HepG2 (cell line): Measurements from ENCODE around the gene ETFB. TPM values are rescaled to one million over a fixed set of nuclear protein-coding genes. Genes with fewer than 3 reads are reported as not detected.
A peak's percentile ranks its signal among the peaks of the same experiment; 100 is the strongest.

ENCODE experiments used
- ERF ChIP-seq: IDR thresholded peaks from 2 replicates; pipeline ENCODE4 v1.6.1; 2018; ENCODE audit warnings: missing biosample characterization, missing genetic modification reagents
- HNRNPL ChIP-seq: fragments of 200-400 bp; formaldehyde crosslinking; IDR thresholded peaks from 2 replicates; pipeline ENCODE4 v1.6.1; 2017; ENCODE audit warnings: mild to moderate bottlenecking, low read depth, low read length
- KLF11 ChIP-seq: IDR thresholded peaks from 2 replicates; pipeline ENCODE4 v1.6.1; 2016; ENCODE audit warnings: missing compliant biosample characterization
- MAFF ChIP-seq: IDR thresholded peaks from 2 replicates; pipeline ENCODE4 v1.6.1; 2011; ENCODE audit warnings: low read depth, low read length, improper control_type of control experiment
- MEF2D ChIP-seq: sonication (generic); formaldehyde crosslinking; IDR thresholded peaks from 2 replicates; pipeline ENCODE4 v1.5.1; 2020; ENCODE audit warnings: mild to moderate bottlenecking, missing genetic modification reagents
- NR3C1 ChIP-seq: sonication (generic); formaldehyde crosslinking; IDR thresholded peaks from 2 replicates; pipeline ENCODE4 v1.4.0; 2020; ENCODE audit warnings: missing genetic modification reagents
- SETDB1 ChIP-seq: sonication (generic); formaldehyde crosslinking; IDR thresholded peaks from 2 replicates; pipeline ENCODE4 v1.5.1; 2020; ENCODE audit warnings: missing genetic modification reagents, mild to moderate bottlenecking, borderline replicate concordance
- ZKSCAN1 ChIP-seq: fragments of 150-350 bp; IDR thresholded peaks from 2 replicates; pipeline ENCODE4 v1.6.1; 2014; ENCODE audit warnings: low read length
- ZNF224 ChIP-seq: sonication (generic); formaldehyde crosslinking; IDR thresholded peaks from 2 replicates; pipeline ENCODE4 v1.5.0; 2020; ENCODE audit warnings: mild to moderate bottlenecking, missing genetic modification reagents
- ZNF432 ChIP-seq: sonication (generic); formaldehyde crosslinking; IDR thresholded peaks from 2 replicates; pipeline ENCODE4 v1.5.0; 2020; ENCODE audit warnings: missing genetic modification reagents, mild to moderate bottlenecking, borderline replicate concordance
- ZNF543 ChIP-seq: sonication (generic); formaldehyde crosslinking; IDR thresholded peaks from 2 replicates; pipeline ENCODE4 v1.4.0; 2020; ENCODE audit warnings: mild to moderate bottlenecking, missing genetic modification reagents
- ZNF674 ChIP-seq: sonication (generic); formaldehyde crosslinking; IDR thresholded peaks from 2 replicates; pipeline ENCODE4 v1.5.0; 2020; ENCODE audit warnings: low read depth, mild to moderate bottlenecking, missing genetic modification reagents
- ZNF709 ChIP-seq: sonication (generic); formaldehyde crosslinking; IDR thresholded peaks from 2 replicates; pipeline ENCODE4 v1.5.0; 2020; ENCODE audit warnings: mild to moderate bottlenecking, missing genetic modification reagents
- polyA plus RNA-seq, 8 experiments: library from polyadenylated mRNA; depleted of rRNA in 3 of 8; stranded (reverse) in 7 of 8; unstranded in 1 of 8; fragments of >200 nt; fragmentation: Illumina TruSeq in 4 of 8; extraction: Trizol in 4 of 8; gene quantifications; 2 replicates each; pipeline versions ENCODE4 v1.2.1 to v1.2.3, GENCODE V29; 2011 to 2016; ENCODE audit warnings: low read depth in 4 of 8, missing spikeins in 1 of 8, mixed read lengths in 1 of 8; ENCODE audit not compliant: insufficient read depth in 1 of 8
- total RNA-seq, 5 experiments: library from RNA; depleted of rRNA; stranded (reverse); fragments of >200 nt; fragmentation: Illumina TruSeq; extraction: Trizol; gene quantifications; 2 replicates each; pipeline ENCODE4 v1.2.3, GENCODE V29; 2016; ENCODE audit warnings: low read depth in 1 of 5
- TF ChIP-seq, protein P1 (sequence below): sonication (generic); formaldehyde crosslinking; IDR thresholded peaks from 2 replicates; pipeline ENCODE4 v1.9.0; 2021; ENCODE audit warnings: mild to moderate bottlenecking, missing genetic modification reagents
- TF ChIP-seq, protein P2 (sequence below): sonication (generic); formaldehyde crosslinking; IDR thresholded peaks from 2 replicates; pipeline ENCODE4 v1.8.1; 2023; ENCODE audit warnings: mild to moderate bottlenecking, inconsistent platforms, moderate library complexity, missing genetic modification reagents, borderline replicate concordance
- TF ChIP-seq, protein P3 (sequence below): sonication (generic); formaldehyde crosslinking; IDR thresholded peaks from 2 replicates; pipeline ENCODE4 v1.4.0; 2020; ENCODE audit warnings: mild to moderate bottlenecking, missing genetic modification reagents, borderline replicate concordance
- TF ChIP-seq, protein P4 (sequence below): sonication (generic); formaldehyde crosslinking; IDR thresholded peaks from 2 replicates; pipeline ENCODE4 v1.5.0; 2020; ENCODE audit warnings: missing genetic modification reagents

Gene ETFB
- total and polyA plus RNA-seq, 2 of the 13 experiments (the other 11 are each of a cell fraction or from before 2014, with no cell fraction given): 678 to 1,314 TPM

DNA sequence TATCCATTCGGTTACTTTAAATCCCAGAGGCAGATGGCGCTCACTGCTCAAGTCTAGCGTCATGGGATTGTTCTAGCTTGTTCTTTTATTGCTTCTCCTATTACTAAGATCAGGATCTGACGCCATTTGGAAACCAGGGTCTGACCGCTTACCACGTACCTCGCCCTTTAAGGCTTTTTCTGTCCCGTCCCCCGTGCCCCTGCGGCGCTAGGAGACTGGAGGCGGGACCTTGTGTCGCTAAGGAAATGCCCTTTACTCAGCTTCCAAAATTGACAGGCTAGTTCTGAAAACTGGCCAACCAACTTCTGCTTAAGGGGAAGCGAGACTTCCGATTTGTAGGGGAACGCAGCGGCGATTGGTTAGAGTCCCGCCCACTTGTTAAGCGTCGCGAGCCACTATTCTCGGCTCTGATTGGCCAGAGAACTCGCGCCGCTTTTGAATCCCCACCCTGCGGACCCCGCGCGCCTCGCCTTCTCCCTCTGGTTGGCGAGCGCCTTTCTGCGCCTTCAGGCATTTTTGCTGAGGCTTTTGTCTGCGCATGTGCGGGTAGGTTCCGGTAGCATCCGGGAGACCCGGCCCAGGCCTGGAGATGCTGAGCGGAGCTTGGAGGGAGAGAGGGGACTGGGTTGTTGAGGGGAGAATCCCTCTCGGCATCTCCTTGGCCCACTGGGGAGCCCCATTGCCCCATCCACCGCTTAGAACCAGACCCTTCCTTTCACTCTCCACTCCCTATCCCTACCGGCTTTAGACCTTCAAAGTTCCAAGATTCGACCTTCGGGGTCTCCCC is 28.1 kb upstream of the ETFB start (continued):
- TF ChIP-seq, protein P1, sequence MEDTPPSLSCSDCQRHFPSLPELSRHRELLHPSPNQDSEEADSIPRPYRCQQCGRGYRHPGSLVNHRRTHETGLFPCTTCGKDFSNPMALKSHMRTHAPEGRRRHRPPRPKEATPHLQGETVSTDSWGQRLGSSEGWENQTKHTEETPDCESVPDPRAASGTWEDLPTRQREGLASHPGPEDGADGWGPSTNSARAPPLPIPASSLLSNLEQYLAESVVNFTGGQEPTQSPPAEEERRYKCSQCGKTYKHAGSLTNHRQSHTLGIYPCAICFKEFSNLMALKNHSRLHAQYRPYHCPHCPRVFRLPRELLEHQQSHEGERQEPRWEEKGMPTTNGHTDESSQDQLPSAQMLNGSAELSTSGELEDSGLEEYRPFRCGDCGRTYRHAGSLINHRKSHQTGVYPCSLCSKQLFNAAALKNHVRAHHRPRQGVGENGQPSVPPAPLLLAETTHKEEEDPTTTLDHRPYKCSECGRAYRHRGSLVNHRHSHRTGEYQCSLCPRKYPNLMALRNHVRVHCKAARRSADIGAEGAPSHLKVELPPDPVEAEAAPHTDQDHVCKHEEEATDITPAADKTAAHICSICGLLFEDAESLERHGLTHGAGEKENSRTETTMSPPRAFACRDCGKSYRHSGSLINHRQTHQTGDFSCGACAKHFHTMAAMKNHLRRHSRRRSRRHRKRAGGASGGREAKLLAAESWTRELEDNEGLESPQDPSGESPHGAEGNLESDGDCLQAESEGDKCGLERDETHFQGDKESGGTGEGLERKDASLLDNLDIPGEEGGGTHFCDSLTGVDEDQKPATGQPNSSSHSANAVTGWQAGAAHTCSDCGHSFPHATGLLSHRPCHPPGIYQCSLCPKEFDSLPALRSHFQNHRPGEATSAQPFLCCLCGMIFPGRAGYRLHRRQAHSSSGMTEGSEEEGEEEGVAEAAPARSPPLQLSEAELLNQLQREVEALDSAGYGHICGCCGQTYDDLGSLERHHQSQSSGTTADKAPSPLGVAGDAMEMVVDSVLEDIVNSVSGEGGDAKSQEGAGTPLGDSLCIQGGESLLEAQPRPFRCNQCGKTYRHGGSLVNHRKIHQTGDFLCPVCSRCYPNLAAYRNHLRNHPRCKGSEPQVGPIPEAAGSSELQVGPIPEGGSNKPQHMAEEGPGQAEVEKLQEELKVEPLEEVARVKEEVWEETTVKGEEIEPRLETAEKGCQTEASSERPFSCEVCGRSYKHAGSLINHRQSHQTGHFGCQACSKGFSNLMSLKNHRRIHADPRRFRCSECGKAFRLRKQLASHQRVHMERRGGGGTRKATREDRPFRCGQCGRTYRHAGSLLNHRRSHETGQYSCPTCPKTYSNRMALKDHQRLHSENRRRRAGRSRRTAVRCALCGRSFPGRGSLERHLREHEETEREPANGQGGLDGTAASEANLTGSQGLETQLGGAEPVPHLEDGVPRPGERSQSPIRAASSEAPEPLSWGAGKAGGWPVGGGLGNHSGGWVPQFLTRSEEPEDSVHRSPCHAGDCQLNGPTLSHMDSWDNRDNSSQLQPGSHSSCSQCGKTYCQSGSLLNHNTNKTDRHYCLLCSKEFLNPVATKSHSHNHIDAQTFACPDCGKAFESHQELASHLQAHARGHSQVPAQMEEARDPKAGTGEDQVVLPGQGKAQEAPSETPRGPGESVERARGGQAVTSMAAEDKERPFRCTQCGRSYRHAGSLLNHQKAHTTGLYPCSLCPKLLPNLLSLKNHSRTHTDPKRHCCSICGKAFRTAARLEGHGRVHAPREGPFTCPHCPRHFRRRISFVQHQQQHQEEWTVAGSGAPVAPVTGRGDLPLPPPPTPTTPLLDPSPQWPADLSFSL: no peak
- TF ChIP-seq KLF11 (CRISPR knock-in tag) (no peak), NR3C1 (no peak), MAFF (no peak), ZNF674 (CRISPR knock-in tag) (no peak), ZKSCAN1 (no peak), ZNF709 (CRISPR knock-in tag) (no peak; the same call in 1 of the 2 replicates), MEF2D (no peak; the same call in 1 of the 2 replicates), HNRNPL (0 out of 2 replicates have a peak, but pooled peaks have one; percentile 40), ERF (CRISPR knock-in tag) (peak; percentile 25), ZNF432 (CRISPR knock-in tag) (no peak), SETDB1 (no peak), ZNF224 (CRISPR knock-in tag) (no peak), ZNF543 (CRISPR knock-in tag) (no peak)
- TF ChIP-seq, protein P2, sequence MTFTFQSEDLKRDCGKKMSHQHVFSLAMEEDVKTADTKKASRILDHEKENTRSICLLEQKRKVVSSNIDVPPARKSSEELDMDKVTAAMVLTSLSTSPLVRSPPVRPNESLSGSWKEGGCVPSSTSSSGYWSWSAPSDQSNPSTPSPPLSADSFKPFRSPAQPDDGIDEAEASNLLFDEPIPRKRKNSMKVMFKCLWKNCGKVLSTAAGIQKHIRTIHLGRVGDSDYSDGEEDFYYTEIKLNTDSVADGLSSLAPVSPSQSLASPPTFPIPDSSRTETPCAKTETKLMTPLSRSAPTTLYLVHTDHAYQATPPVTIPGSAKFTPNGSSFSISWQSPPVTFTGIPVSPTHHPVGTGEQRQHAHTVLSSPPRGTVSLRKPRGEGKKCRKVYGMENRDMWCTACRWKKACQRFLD (CRISPR knock-in tag): no peak; the same call in 1 of the 2 replicates
- TF ChIP-seq, protein P3, sequence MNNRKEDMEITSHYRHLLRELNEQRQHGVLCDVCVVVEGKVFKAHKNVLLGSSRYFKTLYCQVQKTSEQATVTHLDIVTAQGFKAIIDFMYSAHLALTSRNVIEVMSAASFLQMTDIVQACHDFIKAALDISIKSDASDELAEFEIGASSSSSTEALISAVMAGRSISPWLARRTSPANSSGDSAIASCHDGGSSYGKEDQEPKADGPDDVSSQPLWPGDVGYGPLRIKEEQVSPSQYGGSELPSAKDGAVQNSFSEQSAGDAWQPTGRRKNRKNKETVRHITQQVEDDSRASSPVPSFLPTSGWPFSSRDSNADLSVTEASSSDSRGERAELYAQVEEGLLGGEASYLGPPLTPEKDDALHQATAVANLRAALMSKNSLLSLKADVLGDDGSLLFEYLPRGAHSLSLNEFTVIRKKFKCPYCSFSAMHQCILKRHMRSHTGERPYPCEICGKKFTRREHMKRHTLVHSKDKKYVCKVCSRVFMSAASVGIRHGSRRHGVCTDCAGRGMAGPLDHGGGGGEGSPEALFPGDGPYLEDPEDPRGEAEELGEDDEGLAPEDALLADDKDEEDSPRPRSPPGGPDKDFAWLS: no peak
- TF ChIP-seq, protein P4, sequence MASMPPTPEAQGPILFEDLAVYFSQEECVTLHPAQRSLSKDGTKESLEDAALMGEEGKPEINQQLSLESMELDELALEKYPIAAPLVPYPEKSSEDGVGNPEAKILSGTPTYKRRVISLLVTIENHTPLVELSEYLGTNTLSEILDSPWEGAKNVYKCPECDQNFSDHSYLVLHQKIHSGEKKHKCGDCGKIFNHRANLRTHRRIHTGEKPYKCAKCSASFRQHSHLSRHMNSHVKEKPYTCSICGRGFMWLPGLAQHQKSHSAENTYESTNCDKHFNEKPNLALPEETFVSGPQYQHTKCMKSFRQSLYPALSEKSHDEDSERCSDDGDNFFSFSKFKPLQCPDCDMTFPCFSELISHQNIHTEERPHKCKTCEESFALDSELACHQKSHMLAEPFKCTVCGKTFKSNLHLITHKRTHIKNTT (CRISPR knock-in tag): no peak
